ENCODE measurements around the gene METTL6. TPM values are rescaled to one million over a fixed set of nuclear protein-coding genes. Genes with fewer than 3 reads are reported as not detected.
"Not testable (repeated sequence)": the region's sequence is repeated elsewhere in the genome, so short reads cannot be mapped to it uniquely, and the experiment has no call there.

The METTL6 gene
- total RNA-seq, 1 donor, result 30.6 TPM

DNA sequence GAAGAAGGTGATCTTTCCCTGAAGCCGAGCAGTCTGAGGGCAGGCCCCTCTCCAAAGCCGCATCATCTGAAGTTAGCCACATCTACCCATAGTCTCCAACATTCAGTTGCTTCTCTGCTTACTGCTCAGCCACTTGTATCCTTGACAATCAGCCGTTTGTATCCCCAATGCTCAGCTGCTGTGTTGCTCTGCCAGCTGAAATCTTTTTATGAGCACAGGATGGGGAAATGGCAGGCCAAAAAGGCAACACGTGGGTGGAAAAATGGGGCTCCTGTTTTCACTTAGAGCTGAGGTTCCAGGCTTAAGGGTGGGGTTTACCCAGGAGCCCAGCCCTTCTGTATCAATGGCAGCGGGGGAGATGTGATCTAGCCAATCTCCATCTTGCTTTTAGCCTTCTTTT is 36.3 kb downstream of the METTL6 start:
- H3K4me3 ChIP-seq (ENCODE audit: low read depth, low read length), result no peak overlapping the region
- DNase-seq (ENCODE audit: low read depth), result no peak
- TF ChIP-seq, protein P1, sequence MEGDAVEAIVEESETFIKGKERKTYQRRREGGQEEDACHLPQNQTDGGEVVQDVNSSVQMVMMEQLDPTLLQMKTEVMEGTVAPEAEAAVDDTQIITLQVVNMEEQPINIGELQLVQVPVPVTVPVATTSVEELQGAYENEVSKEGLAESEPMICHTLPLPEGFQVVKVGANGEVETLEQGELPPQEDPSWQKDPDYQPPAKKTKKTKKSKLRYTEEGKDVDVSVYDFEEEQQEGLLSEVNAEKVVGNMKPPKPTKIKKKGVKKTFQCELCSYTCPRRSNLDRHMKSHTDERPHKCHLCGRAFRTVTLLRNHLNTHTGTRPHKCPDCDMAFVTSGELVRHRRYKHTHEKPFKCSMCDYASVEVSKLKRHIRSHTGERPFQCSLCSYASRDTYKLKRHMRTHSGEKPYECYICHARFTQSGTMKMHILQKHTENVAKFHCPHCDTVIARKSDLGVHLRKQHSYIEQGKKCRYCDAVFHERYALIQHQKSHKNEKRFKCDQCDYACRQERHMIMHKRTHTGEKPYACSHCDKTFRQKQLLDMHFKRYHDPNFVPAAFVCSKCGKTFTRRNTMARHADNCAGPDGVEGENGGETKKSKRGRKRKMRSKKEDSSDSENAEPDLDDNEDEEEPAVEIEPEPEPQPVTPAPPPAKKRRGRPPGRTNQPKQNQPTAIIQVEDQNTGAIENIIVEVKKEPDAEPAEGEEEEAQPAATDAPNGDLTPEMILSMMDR (IDR thresholded peaks at IDR 0.05; ENCODE audit: insufficient read depth, low read length), result no peak

DNA sequence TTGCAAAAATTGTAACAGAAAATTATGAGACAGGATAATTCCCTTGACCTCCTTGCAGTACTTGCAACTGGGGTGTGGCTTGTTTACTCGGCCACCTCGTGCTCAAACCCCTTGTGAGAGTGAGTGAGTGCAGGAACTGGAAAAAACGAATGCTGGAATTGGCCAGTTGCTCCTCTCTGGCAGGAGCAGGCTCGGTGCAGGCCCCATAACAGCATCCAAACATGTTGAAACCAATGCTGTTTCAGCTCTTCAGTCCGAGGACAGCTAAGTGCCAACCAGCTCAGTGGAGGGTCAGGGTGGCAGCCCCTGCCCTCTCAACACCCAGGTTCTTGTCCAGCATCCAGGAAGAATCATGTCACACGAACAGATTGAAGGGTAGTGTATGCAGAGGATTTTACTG is 36.9 kb downstream of the METTL6 start:
- TF ChIP-seq, protein P1 (IDR thresholded peaks at IDR 0.05; ENCODE audit: insufficient read depth, low read length), result no peak
- no peak overlapping the region for H3K4me3 ChIP-seq (ENCODE audit: low read depth, low read length)
- DNase-seq (ENCODE audit: low read depth), result no peak

DNA sequence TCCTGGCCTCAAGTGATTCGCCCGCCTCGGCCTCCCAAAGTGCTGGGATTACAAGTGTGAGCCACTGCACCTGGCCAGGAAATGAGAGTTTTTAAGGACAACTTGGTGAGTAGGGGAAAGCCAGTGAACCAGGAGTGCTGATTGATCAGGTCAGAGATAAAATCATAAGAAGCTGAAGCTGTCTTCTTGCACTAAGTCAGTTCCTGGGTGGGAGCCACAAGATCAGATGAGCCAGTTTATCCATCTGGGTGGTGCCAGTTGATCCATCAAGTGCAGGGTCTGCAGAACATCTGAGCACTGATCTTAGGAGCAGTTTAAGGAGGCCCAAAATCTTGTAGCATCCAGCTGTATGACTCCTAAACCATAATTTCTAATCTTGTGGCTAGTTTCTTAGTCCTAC is 39.0 kb downstream of the METTL6 start:
- DNase-seq (ENCODE audit: low read depth); H3K4me3 ChIP-seq (ENCODE audit: low read depth, low read length): not testable (repeated sequence)

DNA sequence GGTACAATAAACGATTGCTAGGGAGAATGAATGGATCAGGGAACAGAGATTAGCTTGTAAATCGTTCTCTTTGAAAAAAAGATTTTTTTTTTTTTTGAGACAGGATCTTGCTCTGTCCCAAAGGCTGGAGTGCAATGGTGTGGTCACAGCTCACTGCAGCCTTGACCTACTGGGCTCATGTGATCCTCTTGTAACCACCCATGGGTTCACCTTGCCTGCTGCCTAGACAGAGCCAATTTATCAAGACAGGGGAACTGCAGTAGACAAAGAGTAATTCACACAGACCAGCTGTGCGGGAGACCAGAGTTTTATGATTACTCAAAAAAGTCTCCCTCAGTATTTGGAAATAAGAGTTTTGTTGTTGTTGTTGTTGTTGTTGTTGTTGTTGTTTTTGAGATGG is 39.6 kb downstream of the METTL6 start:
- H3K4me3 ChIP-seq (ENCODE audit: low read depth, low read length), result no peak overlapping the region
- DNase-seq (ENCODE audit: low read depth), result no peak
- TF ChIP-seq, protein P1 (IDR thresholded peaks at IDR 0.05; ENCODE audit: insufficient read depth, low read length), result no peak

DNA sequence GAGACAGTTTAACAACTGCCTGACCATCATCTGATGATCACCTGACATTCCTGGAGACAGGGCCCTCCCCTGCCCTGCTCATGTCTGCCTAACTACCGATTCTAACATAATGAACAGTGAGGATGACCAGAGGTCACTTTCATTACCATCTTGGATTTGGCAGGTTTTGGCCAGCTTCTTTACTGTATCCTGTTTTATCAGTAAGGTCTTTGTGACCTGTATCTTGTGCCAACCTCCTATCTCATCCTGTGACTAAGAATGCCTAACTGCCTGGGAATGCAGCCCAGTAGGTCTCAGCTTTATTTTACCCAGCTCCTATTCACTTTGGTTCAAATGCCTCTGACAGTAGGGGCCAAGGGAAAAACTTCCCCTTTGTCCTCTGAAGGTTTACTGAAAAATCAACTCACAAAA is 40.2 kb downstream of the METTL6 start:
- TF ChIP-seq, protein P1 (IDR thresholded peaks at IDR 0.05; ENCODE audit: insufficient read depth, low read length), result no peak
- peak; percentile 57 for DNase-seq (ENCODE audit: low read depth)

DNA sequence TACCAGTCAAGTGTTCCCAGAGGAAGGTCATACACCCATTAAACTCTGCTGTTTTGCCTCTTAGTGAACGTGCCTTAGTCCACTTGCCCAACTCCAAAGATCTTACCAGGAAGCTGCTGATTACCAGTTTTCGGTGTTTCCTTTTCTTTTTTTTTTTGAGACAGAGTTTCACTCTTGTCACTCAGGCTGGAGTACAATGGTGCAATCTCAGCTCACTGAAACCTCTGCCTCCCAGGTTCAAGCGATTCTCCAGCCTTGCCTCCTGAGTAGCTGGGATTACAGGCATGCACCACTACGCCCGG is 40.7 kb downstream of the METTL6 start:
- not testable (repeated sequence) for DNase-seq (ENCODE audit: low read depth); H3K4me3 ChIP-seq (ENCODE audit: low read depth, low read length)

More for the DNA sequence above, 40.2 kb downstream of the METTL6 start:
- no peak overlapping the region for H3K4me3 ChIP-seq (ENCODE audit: low read depth, low read length)

DNA sequence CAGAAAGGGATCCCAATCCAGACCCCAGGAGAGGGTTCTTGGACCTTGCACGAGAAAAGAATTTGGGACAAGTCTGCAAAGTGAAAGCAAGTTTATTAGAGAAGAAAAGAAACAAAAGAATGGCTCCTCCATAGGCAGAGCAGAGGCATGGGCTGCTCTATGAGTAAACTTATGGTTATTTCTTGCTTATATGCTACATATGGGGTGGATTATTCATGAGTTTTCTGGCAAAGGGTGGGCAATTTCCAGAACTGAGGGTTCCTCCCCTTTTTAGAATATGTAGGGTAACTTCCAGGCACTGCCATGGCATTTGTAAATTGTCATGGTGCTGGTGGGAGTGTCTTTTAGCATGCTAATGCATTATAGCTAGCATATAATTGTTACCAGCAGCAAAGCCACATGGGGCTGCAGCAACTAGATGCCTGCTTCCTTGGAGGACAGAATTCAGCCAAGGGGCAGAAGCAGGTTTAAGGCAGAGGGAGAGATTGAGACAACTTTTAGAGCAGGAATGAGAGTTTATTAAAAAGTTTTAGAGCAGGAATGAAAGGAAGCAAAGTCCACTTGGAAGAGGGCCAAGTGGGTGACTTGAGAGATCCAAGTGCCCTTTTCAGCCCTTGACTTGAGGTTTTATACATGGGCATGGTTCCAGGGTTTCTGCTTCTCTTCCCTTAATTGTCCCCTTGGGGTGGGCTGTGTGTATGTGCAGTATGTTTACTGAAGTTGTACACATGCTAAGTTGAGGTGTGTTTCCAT is 41.3 kb downstream of the METTL6 start:
- DNase-seq (ENCODE audit: low read depth), result no peak
- TF ChIP-seq, protein P1 (IDR thresholded peaks at IDR 0.05; ENCODE audit: insufficient read depth, low read length), result no peak

DNA sequence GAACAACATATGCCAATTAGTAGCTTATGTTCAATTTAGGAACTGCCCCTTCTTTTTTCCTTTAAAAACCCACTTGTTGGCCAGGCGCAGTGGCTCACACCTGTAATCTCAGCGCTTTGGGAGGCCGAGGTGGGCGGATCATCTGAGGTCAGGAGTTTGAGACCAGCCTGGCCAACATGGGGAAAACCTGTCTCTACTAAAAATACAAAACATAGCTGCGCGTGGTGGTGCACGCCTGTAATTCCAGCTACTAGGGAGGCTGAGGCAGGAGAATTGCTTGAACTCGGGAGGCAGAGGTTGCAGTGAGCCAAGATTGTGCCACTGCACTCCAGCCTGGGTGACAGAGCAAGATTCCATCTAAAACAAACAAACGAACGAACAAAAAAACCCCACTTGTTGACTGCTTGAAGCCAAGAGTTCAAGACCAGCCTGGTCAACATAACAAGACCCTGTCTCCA is 42.1 kb downstream of the METTL6 start:
- not testable (repeated sequence) for H3K4me3 ChIP-seq (ENCODE audit: low read depth, low read length); DNase-seq (ENCODE audit: low read depth)

More for the DNA sequence above, 41.3 kb downstream of the METTL6 start:
- no peak overlapping the region for H3K4me3 ChIP-seq (ENCODE audit: low read depth, low read length)

Measured in fibroblast of the aortic adventitia (primary cell).